Natural killer cell (primary cell): ENCODE results near the gene UGT1A6. TPM values are rescaled to one million over a fixed set of nuclear protein-coding genes. Genes with fewer than 3 reads are reported as not detected.

ENCODE experiments used
- ATAC-seq, 3 donors: fragments of 150-1000 bp in 2 of 3; fragments of 200-7000 bp in 1 of 3; cut with Tn5 transposase; 1 replicate in 1 of 3; 2 replicates in 2 of 3; pipeline ENCODE4 v1.10.0; 2021; ENCODE audit warnings: mild to moderate bottlenecking in 2 of 3, moderate library complexity in 2 of 3
- DNase-seq, 2 donors: peaks; one replicate each; pipeline versions ENCODE4 v3.0.0 to v3.0.0-alpha.2; 2013 to 2021; ENCODE audit warnings: mixed read lengths in 1 of 2
- H3K27ac ChIP-seq: one replicate; pipeline ENCODE4 v1.5.1; 2013; ENCODE audit warnings: mild to moderate bottlenecking, low read length
- H3K27me3 ChIP-seq: one replicate; pipeline ENCODE4 v1.6.1; 2013; ENCODE audit warnings: low read length; ENCODE audit not compliant: control insufficient read depth, insufficient read depth
- H3K36me3 ChIP-seq: one replicate; pipeline ENCODE4 v1.6.1; 2013; ENCODE audit warnings: low read length; ENCODE audit not compliant: control insufficient read depth, insufficient read depth
- H3K4me1 ChIP-seq: one replicate; pipeline ENCODE4 v1.6.1; 2013; ENCODE audit warnings: low read length; ENCODE audit not compliant: control insufficient read depth, insufficient read depth
- H3K4me3 ChIP-seq: one replicate; pipeline ENCODE4 v1.5.1; 2013; ENCODE audit warnings: low read length
- H3K9me3 ChIP-seq: one replicate; pipeline ENCODE4 v1.6.1; 2013; ENCODE audit warnings: low read length; ENCODE audit not compliant: control insufficient read depth, insufficient read depth
- H3K27ac Mint-ChIP-seq, 2 donors: one replicate each; pipeline ENCODE4 v1.8.0; 2022; ENCODE audit warnings: mild to moderate bottlenecking in 2 of 2, mixed read lengths in 2 of 2, moderate library complexity in 1 of 2
- H3K27me3 Mint-ChIP-seq, 2 donors: one replicate each; pipeline ENCODE4 v1.8.0; 2022; ENCODE audit warnings: low read depth in 2 of 2, mixed read lengths in 2 of 2
- H3K36me3 Mint-ChIP-seq: one replicate; pipeline ENCODE4 v1.8.0; 2022; ENCODE audit warnings: mixed read lengths
- H3K4me1 Mint-ChIP-seq, 2 donors: one replicate each; pipeline ENCODE4 v1.8.0; 2022; ENCODE audit warnings: mixed read lengths in 2 of 2
- H3K4me3 Mint-ChIP-seq: one replicate; pipeline ENCODE4 v1.8.0; 2022; ENCODE audit warnings: mild to moderate bottlenecking, moderate library complexity, mixed read lengths
- H3K9me3 Mint-ChIP-seq, 2 donors: one replicate each; pipeline ENCODE4 v1.8.0; 2022; ENCODE audit warnings: mixed read lengths in 2 of 2
- WGBS: methylation state at CpG from one replicate; pipeline ENCODE4 v1.1.7; 2013; ENCODE audit warnings: missing lambda C conversion rate; ENCODE audit not compliant: insufficient coverage; 5-methylcytosine and 5-hydroxymethylcytosine counted together
- intact Hi-C: fragments of 100-400 bp; cut with micrococcal nuclease; formaldehyde crosslinking; loops from one replicate; pipeline ENCODE4 v1.14.2; 2022
- total RNA-seq, 4 donors: library from RNA; stranded (reverse); fragments of 120-200 nt in 1 of 4; gene quantifications; one replicate each; pipeline versions ENCODE4 v1.2.3 to v1.2.4, GENCODE V29; 2013 to 2022
- TF ChIP-seq, protein P1 (sequence below): fragments of 200-600 bp; IDR thresholded peaks from one replicate; pipeline ENCODE4 v1.8.0; 2022; ENCODE audit warnings: antibody characterized with exemption

Gene UGT1A6
- total RNA-seq, 3 donors from 2014 or later (not counting 1 experiment from before 2014, with no cell fraction given) = not detected

DNA sequence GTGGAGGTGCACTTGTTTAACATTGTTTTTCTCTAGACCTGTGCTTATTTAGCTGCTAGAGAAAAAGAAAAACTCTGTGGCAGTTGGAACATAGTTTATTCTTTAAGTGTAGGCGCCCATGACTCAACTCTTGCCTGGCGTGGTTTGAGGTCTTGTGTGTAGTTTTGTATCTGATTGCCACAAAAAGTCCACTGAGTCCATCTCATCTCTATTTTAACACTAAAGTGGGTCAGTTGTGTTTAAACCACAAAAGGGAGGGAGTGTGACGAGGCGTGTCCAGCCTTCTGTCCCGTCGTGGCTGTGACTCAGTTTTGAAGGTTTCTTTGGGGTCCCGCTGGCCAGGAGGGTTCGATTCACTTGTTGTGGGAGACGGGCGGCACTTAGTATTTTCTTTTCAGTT lies 36.2 kb upstream of the UGT1A6 start:
- no peak overlapping the region for H3K27ac ChIP-seq
- Mint-ChIP-seq H3K27ac (no peak overlapping the region), H3K9me3 (no peaks in the 10 kb centered on the region), H3K4me3 (no peak overlapping the region), H3K27me3 (peaks cover 16 to 42% of the 10 kb centered on the region in 2 donors), H3K4me1 (peaks cover 11 to 27% of the 10 kb centered on the region in 2 donors), H3K36me3 (no peaks in the 10 kb centered on the region)
- TF ChIP-seq, protein P1, sequence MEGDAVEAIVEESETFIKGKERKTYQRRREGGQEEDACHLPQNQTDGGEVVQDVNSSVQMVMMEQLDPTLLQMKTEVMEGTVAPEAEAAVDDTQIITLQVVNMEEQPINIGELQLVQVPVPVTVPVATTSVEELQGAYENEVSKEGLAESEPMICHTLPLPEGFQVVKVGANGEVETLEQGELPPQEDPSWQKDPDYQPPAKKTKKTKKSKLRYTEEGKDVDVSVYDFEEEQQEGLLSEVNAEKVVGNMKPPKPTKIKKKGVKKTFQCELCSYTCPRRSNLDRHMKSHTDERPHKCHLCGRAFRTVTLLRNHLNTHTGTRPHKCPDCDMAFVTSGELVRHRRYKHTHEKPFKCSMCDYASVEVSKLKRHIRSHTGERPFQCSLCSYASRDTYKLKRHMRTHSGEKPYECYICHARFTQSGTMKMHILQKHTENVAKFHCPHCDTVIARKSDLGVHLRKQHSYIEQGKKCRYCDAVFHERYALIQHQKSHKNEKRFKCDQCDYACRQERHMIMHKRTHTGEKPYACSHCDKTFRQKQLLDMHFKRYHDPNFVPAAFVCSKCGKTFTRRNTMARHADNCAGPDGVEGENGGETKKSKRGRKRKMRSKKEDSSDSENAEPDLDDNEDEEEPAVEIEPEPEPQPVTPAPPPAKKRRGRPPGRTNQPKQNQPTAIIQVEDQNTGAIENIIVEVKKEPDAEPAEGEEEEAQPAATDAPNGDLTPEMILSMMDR = no peak
- no peaks in the 10 kb centered on the region for H3K27me3 ChIP-seq
- H3K4me3 ChIP-seq = no peak overlapping the region
- DNase-seq (no peak), ATAC-seq (no peak)
- H3K9me3 ChIP-seq = no peaks in the 10 kb centered on the region
- WGBS = 37% methylated on average over 9 of the region's 10 CpGs
- peaks cover 13% of the 10 kb centered on the region for H3K4me1 ChIP-seq
- intact Hi-C loops = no loop called here
- H3K36me3 ChIP-seq = no peaks in the 10 kb centered on the region

DNA sequence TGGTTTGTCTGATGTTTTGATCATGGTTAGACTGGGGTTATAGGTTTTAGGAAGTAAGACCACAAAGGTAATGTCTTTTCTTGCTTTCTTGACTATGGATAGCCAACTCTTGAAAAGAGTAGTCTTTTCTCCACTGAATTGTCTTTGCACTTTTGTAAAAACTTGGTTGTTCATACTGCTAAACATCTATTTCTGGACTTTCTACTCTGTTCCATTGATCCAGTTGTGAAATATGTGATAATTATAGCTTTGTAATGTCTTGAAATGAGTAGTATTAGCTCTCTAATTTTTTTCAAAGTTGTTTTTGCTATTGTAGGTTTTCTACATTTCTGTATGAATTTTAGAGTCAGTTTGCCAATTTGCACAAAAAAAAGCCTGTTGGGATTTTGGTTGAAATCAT lies 34.1 kb upstream of the UGT1A6 start:
- Mint-ChIP-seq H3K27me3 (peaks cover 23 to 47% of the 10 kb centered on the region in 2 donors), H3K27ac (no peak overlapping the region), H3K4me1 (peaks cover 11 to 27% of the 10 kb centered on the region in 2 donors), H3K36me3 (no peaks in the 10 kb centered on the region), H3K4me3 (no peak overlapping the region), H3K9me3 (no peaks in the 10 kb centered on the region)
- H3K27ac ChIP-seq = no peak overlapping the region
- H3K36me3 ChIP-seq = no peaks in the 10 kb centered on the region
- no peak for DNase-seq
- no peaks in the 10 kb centered on the region for H3K9me3 ChIP-seq
- no peak overlapping the region for H3K4me3 ChIP-seq
- H3K27me3 ChIP-seq = no peaks in the 10 kb centered on the region
- TF ChIP-seq, protein P1 = no peak
- no peak for ATAC-seq
- intact Hi-C loops = no loop called here
- peaks cover 13% of the 10 kb centered on the region for H3K4me1 ChIP-seq

DNA sequence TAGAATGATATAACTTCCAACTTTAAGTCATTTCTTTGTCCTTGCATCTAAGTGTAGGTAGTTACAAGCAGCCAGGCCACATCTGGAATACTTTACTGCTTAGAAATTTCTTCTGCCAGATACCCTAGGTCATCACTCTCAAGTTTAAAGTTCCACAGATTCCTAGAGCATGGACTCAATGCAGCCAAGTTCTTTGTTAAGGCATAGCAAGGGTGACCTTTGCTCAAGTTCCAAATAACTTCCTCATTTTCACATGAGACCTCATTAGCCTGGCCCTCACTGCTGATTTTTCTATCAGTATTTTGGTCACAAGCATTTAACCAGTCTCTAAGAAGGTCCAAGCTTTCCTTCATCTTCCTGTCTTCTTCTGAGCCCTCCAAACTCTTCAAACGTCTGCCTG lies 28.8 kb upstream of the UGT1A6 start:
- Mint-ChIP-seq H3K9me3 (no peaks in the 10 kb centered on the region), H3K36me3 (no peaks in the 10 kb centered on the region), H3K27ac (no peak overlapping the region), H3K4me1 (no peaks in the 10 kb centered on the region), H3K27me3 (peaks cover 31 to 59% of the 10 kb centered on the region in 2 donors), H3K4me3 (no peak overlapping the region)
- TF ChIP-seq, protein P1 = no peak
- no peaks in the 10 kb centered on the region for H3K4me1 ChIP-seq
- no peaks in the 10 kb centered on the region for H3K36me3 ChIP-seq
- intact Hi-C loops = no loop called here
- WGBS = 55% methylated on average over 1 of the region's 1 CpG
- H3K4me3 ChIP-seq = no peak overlapping the region
- no peak overlapping the region for H3K27ac ChIP-seq
- no peak for ATAC-seq
- H3K27me3 ChIP-seq = no peaks in the 10 kb centered on the region
- DNase-seq = no peak
- no peaks in the 10 kb centered on the region for H3K9me3 ChIP-seq

DNA sequence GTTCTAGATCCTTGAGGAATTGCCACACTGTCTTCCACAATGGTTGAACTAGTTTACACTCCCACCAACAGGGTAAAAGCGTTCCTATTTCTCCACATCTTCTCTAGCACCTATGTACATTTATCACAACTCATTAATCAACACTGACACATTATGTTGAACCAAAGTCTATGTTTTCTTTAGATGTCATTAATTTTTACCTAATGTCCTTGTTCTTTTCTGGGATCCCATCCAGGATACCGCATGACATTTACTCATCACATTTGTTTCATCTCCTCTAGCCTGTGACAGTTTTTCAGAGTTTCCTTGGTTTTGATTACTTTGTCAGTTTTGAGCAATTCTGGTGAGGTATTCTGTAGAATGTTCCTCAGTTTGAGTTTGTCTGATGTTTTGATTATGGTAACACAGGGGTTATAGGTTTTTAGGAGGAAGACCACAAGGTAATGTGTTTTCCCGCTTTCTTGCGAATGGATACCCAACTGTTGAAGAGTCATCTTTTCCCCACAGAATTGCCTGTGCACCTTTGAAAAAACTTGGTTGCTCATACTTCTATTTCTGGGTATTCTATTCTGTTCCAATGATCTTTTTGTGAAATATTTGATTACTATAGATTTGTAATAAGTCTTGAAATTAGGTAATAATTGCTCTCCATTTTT lies 24.0 kb upstream of the UGT1A6 start:
- intact Hi-C loops = no loop called here
- Histone ChIP-seq H3K27ac (no peak overlapping the region), H3K4me3 (no peak overlapping the region), H3K27me3 (no peaks in the 10 kb centered on the region), H3K36me3 (no peaks in the 10 kb centered on the region), H3K9me3 (no peaks in the 10 kb centered on the region), H3K4me1 (no peaks in the 10 kb centered on the region)
- Mint-ChIP-seq H3K27me3 (peaks cover 20 to 64% of the 10 kb centered on the region in 2 donors), H3K9me3 (no peaks in the 10 kb centered on the region), H3K36me3 (no peaks in the 10 kb centered on the region), H3K4me3 (no peak overlapping the region), H3K4me1 (no peaks in the 10 kb centered on the region), H3K27ac (no peak overlapping the region)
- TF ChIP-seq, protein P1 = no peak
- no peak for DNase-seq
- ATAC-seq = no peak
- 93% methylated on average over 4 of the region's 4 CpGs for WGBS
